ENCODE results near the gene SLC25A41. TPM values are rescaled to one million over a fixed set of nuclear protein-coding genes. Genes with fewer than 3 reads are reported as not detected.

SLC25A41 gene
- total and polyA plus RNA-seq, 2 of the 13 experiments (the other 11 are each of a cell fraction or from before 2014, with no cell fraction given): 0.33 to 0.95 TPM

GRCh38 chr19:6424939-6425731 is 8.4 kb downstream of the SLC25A41 start (continued):
- TF ChIP-seq POGK (CRISPR knock-in tag; conservative IDR thresholded peaks at IDR 0.05): peak; percentile 48; the same call in 1 of the 2 replicates
- TF ChIP-seq ZNF766 (CRISPR knock-in tag; IDR thresholded peaks at IDR 0.05; ENCODE audit: borderline replicate concordance): 0 out of 2 replicates have a peak, but pooled peaks have one; percentile 47
- peak; percentile 95 for TF ChIP-seq PRPF4 (IDR thresholded peaks at IDR 0.05; ENCODE audit: low read depth, low read length, poor library complexity, severe bottlenecking)
- TF ChIP-seq SAFB2 (CRISPR knock-in tag; IDR thresholded peaks at IDR 0.05; ENCODE audit: borderline replicate concordance, low read depth): no peak
- no peak for TF ChIP-seq CHD4 (IDR thresholded peaks at IDR 0.05; ENCODE audit: borderline replicate concordance, low read length)
- no peak for TF ChIP-seq ZNF296 (CRISPR knock-in tag; conservative IDR thresholded peaks at IDR 0.05)
- 0 out of 2 replicates have a peak, but pooled peaks have one; percentile 49 for TF ChIP-seq JUN (CRISPR knock-in tag; IDR thresholded peaks at IDR 0.05)
- no peak for TF ChIP-seq DR1 (CRISPR knock-in tag; IDR thresholded peaks at IDR 0.05)
- TF ChIP-seq FOXJ3 (CRISPR knock-in tag; IDR thresholded peaks at IDR 0.05; ENCODE audit: borderline replicate concordance): no peak; the same call in 1 of the 2 replicates
- 0 out of 2 replicates have a peak, but pooled peaks have one; percentile 51 for TF ChIP-seq ZNF329 (CRISPR knock-in tag; IDR thresholded peaks at IDR 0.05; ENCODE audit: low read depth)
- TF ChIP-seq THAP9 (CRISPR knock-in tag; IDR thresholded peaks at IDR 0.05; ENCODE audit: borderline replicate concordance): peak; percentile 55; the same call in 1 of the 2 replicates
- TF ChIP-seq ZFP91 (CRISPR knock-in tag; IDR thresholded peaks at IDR 0.05; ENCODE audit: borderline replicate concordance): peak; percentile 58
- 0 out of 2 replicates have a peak, but pooled peaks have one; percentile 32 for TF ChIP-seq ZNF264 (CRISPR knock-in tag; IDR thresholded peaks at IDR 0.05)
- TF ChIP-seq CBX5 (CRISPR knock-in tag; IDR thresholded peaks at IDR 0.05; ENCODE audit: borderline replicate concordance): no peak
- TF ChIP-seq DBP (CRISPR knock-in tag; IDR thresholded peaks at IDR 0.05; ENCODE audit: not compliant biosample characterization): no peak
- TF ChIP-seq GMEB2 (CRISPR knock-in tag; IDR thresholded peaks at IDR 0.05; ENCODE audit: low read depth): no peak

Measured in HepG2 (cell line).